Kidney tubule cell (primary cell): ENCODE measurements around the gene TNRC18.
"Not testable (repeated sequence)": the region's sequence is repeated elsewhere in the genome, so short reads cannot be mapped to it uniquely, and the experiment has no call there.

ENCODE experiments used
- DNase-seq: peaks from one replicate; pipeline ENCODE4 v3.0.0-alpha.2; 2018; ENCODE audit warnings: low spot score

Gene TNRC18

GRCh38 chr7:5315761-5316160 lies 107.9 kb downstream of the TNRC18 start:
- DNase-seq: no peak

- no peak for DNase-seq
Measured at GRCh38 chr7:5314864-5315263, 108.8 kb downstream of the TNRC18 start.

GRCh38 chr7:5313076-5313885 lies 110.4 kb downstream of the TNRC18 start:
- DNase-seq: not testable (repeated sequence)

- not testable (repeated sequence) for DNase-seq
Measured at GRCh38 chr7:5312276-5313070, 111.2 kb downstream of the TNRC18 start.

GRCh38 chr7:5310822-5311405 lies 112.7 kb downstream of the TNRC18 start:
- DNase-seq: no peak

GRCh38 chr7:5309146-5309545 lies 114.5 kb downstream of the TNRC18 start:
- DNase-seq: no peak

- DNase-seq: not testable (repeated sequence)
Measured at GRCh38 chr7:5307221-5308142, 116.2 kb downstream of the TNRC18 start.

- DNase-seq: not testable (repeated sequence)
Measured at GRCh38 chr7:5305050-5305449, 118.6 kb downstream of the TNRC18 start.

- DNase-seq: no peak
Measured at GRCh38 chr7:5303591-5304505, 119.8 kb downstream of the TNRC18 start.

GRCh38 chr7:5303061-5303460 lies 120.6 kb downstream of the TNRC18 start:
- DNase-seq: no peak

GRCh38 chr7:5302577-5302976 lies 121.1 kb downstream of the TNRC18 start:
- no peak for DNase-seq

- DNase-seq: no peak
Measured at GRCh38 chr7:5300366-5300765, 123.3 kb downstream of the TNRC18 start.

GRCh38 chr7:5296611-5297226 lies 126.9 kb downstream of the TNRC18 start:
- no peak for DNase-seq

GRCh38 chr7:5296015-5296610 lies 127.5 kb downstream of the TNRC18 start:
- no peak for DNase-seq

- DNase-seq: no peak
Measured at GRCh38 chr7:5295039-5296014, 128.3 kb downstream of the TNRC18 start.

- no peak for DNase-seq
Measured at GRCh38 chr7:5294169-5294987, 129.3 kb downstream of the TNRC18 start.

GRCh38 chr7:5291711-5292335 lies 131.8 kb downstream of the TNRC18 start:
- DNase-seq: not testable (repeated sequence)
